K562 (cell line): ENCODE results near the gene BRAF.

Experiments used
- CEBPB ChIP-seq: fragments of 450-650 bp; IDR thresholded peaks from 2 replicates; pipeline ENCODE4 v1.6.1; 2016; ENCODE audit warnings: missing genetic modification characterization, missing compliant biosample characterization
- FOSL1 ChIP-seq: fragments of 200-800 bp; sonication (Bioruptor generic); conservative IDR thresholded peaks from 2 replicates; pipeline ENCODE4 v1.6.1; 2016; ENCODE audit warnings: missing genetic modification characterization, missing compliant biosample characterization
- HDAC6 ChIP-seq: IDR thresholded peaks from 2 replicates; pipeline ENCODE4 v1.6.1; 2012; ENCODE audit warnings: low read depth, mild to moderate bottlenecking, control low read depth, inconsistent platforms, low read length, moderate library complexity
- IRF2 ChIP-seq: sonication (generic); formaldehyde crosslinking; IDR thresholded peaks from 2 replicates; pipeline ENCODE4 v1.8.1; 2022; ENCODE audit warnings: mild to moderate bottlenecking, missing genetic modification reagents
- MBD2 ChIP-seq: sonication (generic); IDR thresholded peaks from 2 replicates; pipeline ENCODE4 v1.6.1; 2016; ENCODE audit warnings: low read depth, borderline replicate concordance
- MYBL2 ChIP-seq, 2 experiments: fragments of 450-650 bp in 1 of 2; sonication (generic) in 1 of 2; formaldehyde crosslinking in 1 of 2; IDR thresholded peaks; 2 replicates each; pipeline versions ENCODE4 v1.6.1 to v1.8.1; 2017 to 2022; ENCODE audit warnings: borderline replicate concordance in 1 of 2, inconsistent platforms in 1 of 2, low read depth in 1 of 2, mild to moderate bottlenecking in 1 of 2, missing genetic modification reagents in 1 of 2, moderate library complexity in 1 of 2
- MYC ChIP-seq, 2 experiments: fragments of 250-450 bp in 1 of 2; sonication (Bioruptor Pico) in 1 of 2; IDR thresholded peaks; 2 replicates each; pipeline versions ENCODE4 v1.5.1 to v1.6.1; 2012 to 2021; ENCODE audit warnings: low read depth in 2 of 2, borderline replicate concordance in 1 of 2, improper control_type of control experiment in 1 of 2, low read length in 1 of 2, mild to moderate bottlenecking in 1 of 2, moderate library complexity in 1 of 2
- NR2C2 ChIP-seq, 2 experiments: fragments of 200-800 bp in 1 of 2; sonication (Bioruptor generic) in 1 of 2; sonication (generic) in 1 of 2; formaldehyde crosslinking in 1 of 2; IDR thresholded peaks; 2 replicates each; pipeline versions ENCODE4 v1.6.1 to v1.8.0; 2016 to 2022; ENCODE audit warnings: mild to moderate bottlenecking in 1 of 2, missing compliant biosample characterization in 1 of 2, missing genetic modification characterization in 1 of 2, missing genetic modification reagents in 1 of 2
- PTRF ChIP-seq: fragments of 450-650 bp; IDR thresholded peaks from 2 replicates; pipeline ENCODE4 v1.6.1; 2016; ENCODE audit warnings: mild to moderate bottlenecking, missing genetic modification characterization, missing compliant biosample characterization
- ZNF766 ChIP-seq: fragments of 200-800 bp; sonication (Bioruptor generic); conservative IDR thresholded peaks from 2 replicates; pipeline ENCODE4 v1.6.1; 2016; ENCODE audit warnings: missing genetic modification characterization, missing compliant biosample characterization
- TF ChIP-seq, protein P1 (sequence below), 3 experiments: IDR thresholded peaks in 2 of 3; conservative IDR thresholded peaks in 1 of 3; 2 replicates each; pipeline ENCODE4 v1.5.1; 2011 to 2012; ENCODE audit warnings: low read length in 3 of 3, mild to moderate bottlenecking in 3 of 3, control low read depth in 2 of 3, improper control_type of control experiment in 1 of 3, inconsistent platforms in 1 of 3, low read depth in 1 of 3, mixed read lengths in 1 of 3, moderate library complexity in 1 of 3; ENCODE audit not compliant: insufficient read depth in 2 of 3
- TF ChIP-seq, protein P2 (sequence below): fragments of 250-450 bp; sonication (Bioruptor Pico); IDR thresholded peaks from 2 replicates; pipeline ENCODE4 v1.4.0; 2020
- TF ChIP-seq, protein P3 (sequence below): fragments of 200-800 bp; sonication (Bioruptor generic); IDR thresholded peaks from 2 replicates; pipeline ENCODE4 v1.6.1; 2017; ENCODE audit warnings: missing genetic modification characterization, missing compliant biosample characterization

DNA sequence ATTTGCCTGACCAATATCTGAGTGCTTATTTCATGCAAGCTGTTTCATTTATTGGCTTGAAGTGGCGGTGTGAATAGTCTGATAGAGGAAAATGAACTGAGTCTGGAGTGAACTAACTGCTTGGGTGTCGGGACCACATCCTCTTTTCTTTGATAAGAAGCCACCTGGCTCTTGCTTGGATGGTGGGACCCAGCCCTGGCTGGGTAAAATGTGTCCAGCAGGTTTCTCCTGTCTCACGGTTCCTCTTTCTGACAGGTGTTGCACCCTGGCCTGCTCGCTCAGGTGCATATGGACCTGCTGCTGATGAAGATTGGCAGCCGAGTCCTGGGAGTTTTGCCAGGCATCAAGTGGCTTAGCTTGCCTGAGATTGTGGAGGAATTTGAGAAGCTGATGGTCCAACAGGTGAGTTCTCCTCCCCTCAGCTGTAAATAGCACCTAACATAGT, 250.4 kb downstream of the BRAF start:
- TF ChIP-seq FOSL1 = no peak
- no peak for TF ChIP-seq PTRF
- no peak for TF ChIP-seq MYC (IDR thresholded peaks at IDR 0.05; ENCODE audit: low read depth, low read length)
- no peak for TF ChIP-seq MYC (CRISPR knock-in tag; IDR thresholded peaks at IDR 0.05; ENCODE audit: borderline replicate concordance, low read depth)
- no peak for TF ChIP-seq MYBL2 (IDR thresholded peaks at IDR 0.05; ENCODE audit: low read depth)
- TF ChIP-seq MYBL2 (CRISPR knock-in tag; IDR thresholded peaks at IDR 0.05; ENCODE audit: borderline replicate concordance) = no peak
- TF ChIP-seq, protein P1, sequence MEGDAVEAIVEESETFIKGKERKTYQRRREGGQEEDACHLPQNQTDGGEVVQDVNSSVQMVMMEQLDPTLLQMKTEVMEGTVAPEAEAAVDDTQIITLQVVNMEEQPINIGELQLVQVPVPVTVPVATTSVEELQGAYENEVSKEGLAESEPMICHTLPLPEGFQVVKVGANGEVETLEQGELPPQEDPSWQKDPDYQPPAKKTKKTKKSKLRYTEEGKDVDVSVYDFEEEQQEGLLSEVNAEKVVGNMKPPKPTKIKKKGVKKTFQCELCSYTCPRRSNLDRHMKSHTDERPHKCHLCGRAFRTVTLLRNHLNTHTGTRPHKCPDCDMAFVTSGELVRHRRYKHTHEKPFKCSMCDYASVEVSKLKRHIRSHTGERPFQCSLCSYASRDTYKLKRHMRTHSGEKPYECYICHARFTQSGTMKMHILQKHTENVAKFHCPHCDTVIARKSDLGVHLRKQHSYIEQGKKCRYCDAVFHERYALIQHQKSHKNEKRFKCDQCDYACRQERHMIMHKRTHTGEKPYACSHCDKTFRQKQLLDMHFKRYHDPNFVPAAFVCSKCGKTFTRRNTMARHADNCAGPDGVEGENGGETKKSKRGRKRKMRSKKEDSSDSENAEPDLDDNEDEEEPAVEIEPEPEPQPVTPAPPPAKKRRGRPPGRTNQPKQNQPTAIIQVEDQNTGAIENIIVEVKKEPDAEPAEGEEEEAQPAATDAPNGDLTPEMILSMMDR (IDR thresholded peaks at IDR 0.05 in 2 of 3, conservative IDR thresholded peaks at IDR 0.05 in 1 of 3; ENCODE audit: insufficient read depth in 2 of 3, low read depth in 1 of 3, low read length in 3 of 3) = no peak
- TF ChIP-seq, protein P2, sequence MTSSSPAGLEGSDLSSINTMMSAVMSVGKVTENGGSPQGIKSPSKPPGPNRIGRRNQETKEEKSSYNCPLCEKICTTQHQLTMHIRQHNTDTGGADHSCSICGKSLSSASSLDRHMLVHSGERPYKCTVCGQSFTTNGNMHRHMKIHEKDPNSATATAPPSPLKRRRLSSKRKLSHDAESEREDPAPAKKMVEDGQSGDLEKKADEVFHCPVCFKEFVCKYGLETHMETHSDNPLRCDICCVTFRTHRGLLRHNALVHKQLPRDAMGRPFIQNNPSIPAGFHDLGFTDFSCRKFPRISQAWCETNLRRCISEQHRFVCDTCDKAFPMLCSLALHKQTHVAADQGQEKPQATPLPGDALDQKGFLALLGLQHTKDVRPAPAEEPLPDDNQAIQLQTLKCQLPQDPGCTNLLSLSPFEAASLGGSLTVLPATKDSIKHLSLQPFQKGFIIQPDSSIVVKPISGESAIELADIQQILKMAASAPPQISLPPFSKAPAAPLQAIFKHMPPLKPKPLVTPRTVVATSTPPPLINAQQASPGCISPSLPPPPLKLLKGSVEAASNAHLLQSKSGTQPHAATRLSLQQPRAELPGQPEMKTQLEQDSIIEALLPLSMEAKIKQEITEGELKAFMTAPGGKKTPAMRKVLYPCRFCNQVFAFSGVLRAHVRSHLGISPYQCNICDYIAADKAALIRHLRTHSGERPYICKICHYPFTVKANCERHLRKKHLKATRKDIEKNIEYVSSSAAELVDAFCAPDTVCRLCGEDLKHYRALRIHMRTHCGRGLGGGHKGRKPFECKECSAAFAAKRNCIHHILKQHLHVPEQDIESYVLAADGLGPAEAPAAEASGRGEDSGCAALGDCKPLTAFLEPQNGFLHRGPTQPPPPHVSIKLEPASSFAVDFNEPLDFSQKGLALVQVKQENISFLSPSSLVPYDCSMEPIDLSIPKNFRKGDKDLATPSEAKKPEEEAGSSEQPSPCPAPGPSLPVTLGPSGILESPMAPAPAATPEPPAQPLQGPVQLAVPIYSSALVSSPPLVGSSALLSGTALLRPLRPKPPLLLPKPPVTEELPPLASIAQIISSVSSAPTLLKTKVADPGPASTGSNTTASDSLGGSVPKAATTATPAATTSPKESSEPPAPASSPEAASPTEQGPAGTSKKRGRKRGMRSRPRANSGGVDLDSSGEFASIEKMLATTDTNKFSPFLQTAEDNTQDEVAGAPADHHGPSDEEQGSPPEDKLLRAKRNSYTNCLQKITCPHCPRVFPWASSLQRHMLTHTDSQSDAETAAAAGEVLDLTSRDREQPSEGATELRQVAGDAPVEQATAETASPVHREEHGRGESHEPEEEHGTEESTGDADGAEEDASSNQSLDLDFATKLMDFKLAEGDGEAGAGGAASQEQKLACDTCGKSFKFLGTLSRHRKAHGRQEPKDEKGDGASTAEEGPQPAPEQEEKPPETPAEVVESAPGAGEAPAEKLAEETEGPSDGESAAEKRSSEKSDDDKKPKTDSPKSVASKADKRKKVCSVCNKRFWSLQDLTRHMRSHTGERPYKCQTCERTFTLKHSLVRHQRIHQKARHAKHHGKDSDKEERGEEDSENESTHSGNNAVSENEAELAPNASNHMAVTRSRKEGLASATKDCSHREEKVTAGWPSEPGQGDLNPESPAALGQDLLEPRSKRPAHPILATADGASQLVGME (CRISPR knock-in tag) = no peak
- TF ChIP-seq NR2C2 (CRISPR knock-in tag; IDR thresholded peaks at IDR 0.05) = no peak
- TF ChIP-seq NR2C2 (tag; IDR thresholded peaks at IDR 0.05) = no peak
- TF ChIP-seq CEBPB = no peak
- TF ChIP-seq, protein P3, sequence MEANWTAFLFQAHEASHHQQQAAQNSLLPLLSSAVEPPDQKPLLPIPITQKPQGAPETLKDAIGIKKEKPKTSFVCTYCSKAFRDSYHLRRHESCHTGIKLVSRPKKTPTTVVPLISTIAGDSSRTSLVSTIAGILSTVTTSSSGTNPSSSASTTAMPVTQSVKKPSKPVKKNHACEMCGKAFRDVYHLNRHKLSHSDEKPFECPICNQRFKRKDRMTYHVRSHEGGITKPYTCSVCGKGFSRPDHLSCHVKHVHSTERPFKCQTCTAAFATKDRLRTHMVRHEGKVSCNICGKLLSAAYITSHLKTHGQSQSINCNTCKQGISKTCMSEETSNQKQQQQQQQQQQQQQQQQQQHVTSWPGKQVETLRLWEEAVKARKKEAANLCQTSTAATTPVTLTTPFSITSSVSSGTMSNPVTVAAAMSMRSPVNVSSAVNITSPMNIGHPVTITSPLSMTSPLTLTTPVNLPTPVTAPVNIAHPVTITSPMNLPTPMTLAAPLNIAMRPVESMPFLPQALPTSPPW (CRISPR knock-in tag) = no peak
- TF ChIP-seq ZNF766 (CRISPR knock-in tag) = no peak
- no peak for TF ChIP-seq IRF2 (CRISPR knock-in tag)
- TF ChIP-seq MBD2 = no peak
- no peak for TF ChIP-seq HDAC6
